Measurements from ENCODE around the gene SIX5.

DNA sequence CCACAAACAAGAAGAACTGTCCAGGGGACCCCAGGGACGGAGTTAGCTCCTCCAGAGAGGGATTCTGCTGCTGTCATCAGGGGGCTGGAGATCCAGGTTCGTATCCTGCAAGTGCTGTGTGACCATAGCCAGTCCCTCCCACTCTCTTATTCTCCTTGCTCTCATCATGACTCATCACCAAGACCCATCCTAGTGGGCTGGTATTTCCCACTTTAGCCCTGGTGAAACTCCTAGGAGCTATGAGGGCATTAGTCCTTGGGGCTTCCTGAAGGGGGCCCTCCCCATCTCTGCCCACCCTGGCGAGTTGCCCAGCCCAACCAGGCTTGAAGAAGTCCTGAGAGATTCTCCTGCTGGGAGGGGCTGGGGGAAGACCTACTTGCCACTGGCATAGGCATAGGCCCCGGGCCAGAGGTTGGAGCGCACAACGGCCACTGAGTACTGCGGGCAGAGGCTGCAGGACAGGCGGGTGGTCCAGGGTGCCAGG lies 31.1 kb upstream of the SIX5 start:
- TF ChIP-seq, protein P1, sequence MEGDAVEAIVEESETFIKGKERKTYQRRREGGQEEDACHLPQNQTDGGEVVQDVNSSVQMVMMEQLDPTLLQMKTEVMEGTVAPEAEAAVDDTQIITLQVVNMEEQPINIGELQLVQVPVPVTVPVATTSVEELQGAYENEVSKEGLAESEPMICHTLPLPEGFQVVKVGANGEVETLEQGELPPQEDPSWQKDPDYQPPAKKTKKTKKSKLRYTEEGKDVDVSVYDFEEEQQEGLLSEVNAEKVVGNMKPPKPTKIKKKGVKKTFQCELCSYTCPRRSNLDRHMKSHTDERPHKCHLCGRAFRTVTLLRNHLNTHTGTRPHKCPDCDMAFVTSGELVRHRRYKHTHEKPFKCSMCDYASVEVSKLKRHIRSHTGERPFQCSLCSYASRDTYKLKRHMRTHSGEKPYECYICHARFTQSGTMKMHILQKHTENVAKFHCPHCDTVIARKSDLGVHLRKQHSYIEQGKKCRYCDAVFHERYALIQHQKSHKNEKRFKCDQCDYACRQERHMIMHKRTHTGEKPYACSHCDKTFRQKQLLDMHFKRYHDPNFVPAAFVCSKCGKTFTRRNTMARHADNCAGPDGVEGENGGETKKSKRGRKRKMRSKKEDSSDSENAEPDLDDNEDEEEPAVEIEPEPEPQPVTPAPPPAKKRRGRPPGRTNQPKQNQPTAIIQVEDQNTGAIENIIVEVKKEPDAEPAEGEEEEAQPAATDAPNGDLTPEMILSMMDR (conservative IDR thresholded peaks at IDR 0.05; ENCODE audit: low read depth, low read length) = no peak
- no peak for TF ChIP-seq EZH2 (IDR thresholded peaks at IDR 0.05; ENCODE audit: low read length, unreplicated experiment)
